ENCODE measurements around the gene KIAA1143. TPM values are rescaled to one million over a fixed set of nuclear protein-coding genes. Genes with fewer than 3 reads are reported as not detected.
A peak's percentile ranks its signal among the peaks of the same experiment; 100 is the strongest.

KIAA1143 gene
- total RNA-seq, 2 experiments from 2014 or later = 31.3 to 35.9 TPM

DNA sequence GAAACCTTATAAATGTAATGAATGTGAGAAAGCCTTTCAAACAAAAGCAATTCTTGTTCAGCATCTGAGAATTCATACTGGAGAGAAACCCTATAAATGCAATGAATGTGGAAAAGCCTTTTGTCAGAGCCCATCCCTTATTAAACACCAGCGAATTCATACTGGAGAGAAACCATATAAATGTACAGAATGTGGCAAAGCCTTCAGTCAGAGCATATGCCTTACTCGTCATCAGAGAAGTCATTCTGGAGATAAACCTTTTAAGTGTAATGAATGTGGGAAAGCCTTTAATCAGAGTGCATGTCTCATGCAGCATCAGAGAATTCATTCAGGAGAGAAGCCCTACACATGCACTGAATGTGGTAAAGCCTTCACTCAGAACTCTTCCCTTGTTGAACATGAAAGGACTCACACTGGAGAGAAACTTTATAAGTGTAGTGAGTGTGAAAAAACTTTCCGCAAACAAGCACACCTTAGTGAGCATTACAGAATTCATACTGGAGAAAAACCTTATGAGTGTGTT is 26.7 kb downstream of the KIAA1143 start:
- H3K9me3 Mint-ChIP-seq = peaks cover 78% of the 10 kb centered on the region
- H3K27ac Mint-ChIP-seq = no peak overlapping the region
- no peak for DNase-seq
- H3K27me3 Mint-ChIP-seq = no peaks in the 10 kb centered on the region
- ChIA-PET POLR2A (no interaction called here), CTCF (no interaction called here)
- H3K4me1 Mint-ChIP-seq = peaks cover 9% of the 10 kb centered on the region
- H3K4me3 Mint-ChIP-seq = no peak overlapping the region
- H3K36me3 Mint-ChIP-seq (ENCODE audit: low read depth) = peaks cover 45% of the 10 kb centered on the region

DNA sequence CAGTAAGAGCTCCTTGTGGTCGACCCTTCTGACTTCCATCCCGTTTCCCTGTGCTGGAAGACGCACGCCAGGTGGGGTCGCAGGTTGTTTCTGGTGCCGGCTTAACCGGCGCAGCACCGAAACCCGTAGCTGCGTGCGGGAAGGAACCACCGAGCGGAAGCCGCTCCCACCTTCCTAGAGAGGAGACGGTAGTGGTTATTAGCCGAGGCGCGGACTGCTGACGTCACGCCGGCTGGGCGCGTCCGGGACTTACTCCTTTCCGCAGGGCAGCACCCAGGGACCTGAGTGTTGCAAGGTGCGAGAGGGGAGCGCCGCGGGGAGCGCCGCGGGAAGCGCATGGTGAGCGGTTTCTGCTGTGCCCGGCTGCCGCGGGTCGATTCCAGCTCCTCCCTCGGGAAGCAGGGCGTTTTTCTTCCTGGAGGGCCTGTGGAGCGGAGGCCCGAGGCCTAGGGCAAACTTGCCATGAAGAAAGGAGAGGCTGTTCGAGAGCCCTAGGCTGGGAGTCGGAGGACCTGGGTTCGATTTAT is 32.0 kb downstream of the KIAA1143 start, which contains the start of gene ZNF501:
ZNF501 (plus strand) TSS at position 252 of the 527 bp plus-strand sequence. CDS start 4,787 bp downstream, outside the sequence.
- Mint-ChIP-seq H3K4me1 (peaks cover 17% of the 10 kb centered on the region), H3K9me3 (peaks cover 74% of the 10 kb centered on the region), H3K4me3 (peak within 1 kb of the TSS; percentile 83), H3K27ac (peak within 1 kb of the TSS; percentile 62), H3K27me3 (no peaks in the 10 kb centered on the region), H3K36me3 (ENCODE audit: low read depth) (peaks cover 48% of the 10 kb centered on the region)
- DNase-seq = peak; percentile 88
- CTCF ChIA-PET = interaction anchor here (2.2 kb wide), 1 partner anchor 32 kb away, joined by 7 read pairs; the partner anchor contains the start of genes KIAA1143 and KIF15
- POLR2A ChIA-PET = interaction anchor here (0.6 to 4.3 kb wide), 7 partner anchors 12 to 306 kb away, joined by 3 to 36 read pairs (median 4); partner anchors contain the start of genes KIAA1143, KIF15 and ZNF502

DNA sequence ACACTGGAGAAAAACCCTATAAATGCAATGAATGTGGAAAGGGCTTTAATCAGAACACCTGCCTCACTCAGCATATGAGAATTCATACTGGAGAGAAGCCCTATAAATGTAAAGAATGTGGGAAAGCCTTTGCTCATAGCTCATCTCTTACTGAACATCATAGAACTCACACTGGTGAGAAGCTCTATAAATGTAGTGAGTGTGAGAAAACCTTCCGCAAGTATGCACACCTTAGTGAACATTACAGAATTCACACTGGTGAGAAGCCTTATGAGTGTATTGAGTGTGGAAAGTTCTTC is 39.4 kb downstream of the KIAA1143 start:
- Mint-ChIP-seq H3K36me3 (ENCODE audit: low read depth) (peaks cover 22% of the 10 kb centered on the region), H3K27me3 (no peaks in the 10 kb centered on the region), H3K4me1 (no peaks in the 10 kb centered on the region), H3K4me3 (no peak overlapping the region), H3K27ac (no peak overlapping the region), H3K9me3 (peaks cover 62% of the 10 kb centered on the region)
- ChIA-PET POLR2A (no interaction called here), CTCF (no interaction called here)
- DNase-seq = no peak

DNA sequence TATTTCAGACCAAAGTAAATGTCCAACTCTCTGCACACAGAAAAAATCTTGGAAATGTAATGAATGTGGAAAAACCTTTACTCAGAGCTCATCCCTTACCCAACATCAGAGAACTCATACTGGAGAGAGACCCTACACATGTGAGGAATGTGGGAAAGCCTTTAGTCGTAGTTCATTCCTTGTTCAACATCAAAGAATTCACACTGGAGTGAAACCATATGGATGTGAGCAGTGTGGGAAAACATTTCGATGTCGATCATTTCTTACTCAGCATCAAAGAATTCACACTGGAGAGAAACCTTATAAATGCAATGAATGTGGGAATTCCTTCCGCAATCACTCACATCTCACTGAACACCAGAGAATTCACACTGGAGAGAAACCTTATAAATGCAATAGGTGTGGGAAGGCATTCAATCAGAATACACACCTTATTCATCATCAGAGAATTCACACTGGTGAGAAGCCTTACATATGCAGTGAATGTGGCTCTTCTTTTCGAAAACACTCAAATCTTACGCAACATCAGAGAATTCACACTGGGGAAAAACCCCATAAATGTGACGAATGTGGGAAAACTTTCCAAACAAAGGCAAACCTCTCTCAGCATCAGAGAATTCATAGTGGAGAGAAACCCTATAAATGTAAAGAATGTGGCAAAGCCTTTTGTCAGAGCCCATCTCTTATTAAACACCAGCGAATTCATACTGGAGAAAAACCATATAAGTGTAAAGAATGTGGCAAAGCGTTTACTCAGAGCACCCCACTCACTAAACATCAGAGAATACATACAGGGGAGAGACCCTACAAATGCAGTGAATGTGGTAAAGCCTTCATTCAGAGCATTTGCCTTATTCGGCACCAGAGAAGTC is 40.0 kb downstream of the KIAA1143 start:
- Mint-ChIP-seq H3K36me3 (ENCODE audit: low read depth) (peaks cover 25% of the 10 kb centered on the region), H3K4me1 (no peaks in the 10 kb centered on the region)
- POLR2A ChIA-PET = no interaction called here

DNA sequence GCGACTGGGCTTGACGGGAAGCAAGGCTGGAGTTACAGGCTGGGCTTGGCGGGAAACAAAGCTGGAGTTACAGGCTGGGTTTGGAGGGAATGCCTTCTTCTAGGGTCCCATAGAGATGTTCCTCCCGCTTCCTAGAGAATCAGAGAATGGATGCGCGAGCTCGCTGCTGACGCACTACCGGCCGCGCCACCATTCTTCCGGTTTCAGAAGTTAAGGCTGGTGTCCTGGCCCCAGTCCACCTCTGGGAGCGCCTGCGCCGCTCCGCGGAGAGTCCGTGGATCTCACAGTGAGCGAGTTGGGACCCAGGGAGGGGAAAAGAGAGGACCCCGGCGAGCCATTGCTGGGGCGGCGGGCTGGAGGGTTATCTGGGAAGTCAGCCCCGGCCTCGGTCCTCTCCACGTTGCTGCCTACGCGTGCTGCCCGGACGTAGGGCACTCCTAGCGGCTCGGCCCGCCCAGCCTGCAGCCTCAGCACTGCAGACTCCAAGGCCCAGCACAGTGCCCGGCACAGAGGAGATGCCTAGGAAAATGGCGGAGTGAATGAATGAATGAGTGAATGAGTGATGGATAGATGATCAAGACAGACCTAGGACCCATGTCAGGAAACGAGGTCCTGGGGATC is 48.9 kb downstream of the KIAA1143 start, which contains the start of gene ZNF502:
ZNF502 (plus strand) TSS at position 206 of the 621 bp plus-strand sequence. CDS start 7,602 bp downstream, outside the sequence.
- ChIA-PET POLR2A (interaction anchor here (0.7 to 2.0 kb wide), 4 partner anchors 17 to 87 kb away, joined by 3 to 12 read pairs (median 4); partner anchors contain the start of genes KIAA1143, KIF15 and ZNF501), CTCF (no interaction called here)
- peaks cover 49% of the 10 kb centered on the region for H3K9me3 Mint-ChIP-seq
- peaks cover 9% of the 10 kb centered on the region for H3K4me1 Mint-ChIP-seq
- DNase-seq = peak; percentile 37
- no peak within 1 kb of the TSS for H3K27ac Mint-ChIP-seq
- peak within 1 kb of the TSS; percentile 71 for H3K4me3 Mint-ChIP-seq
- H3K27me3 Mint-ChIP-seq = no peaks in the 10 kb centered on the region
- H3K36me3 Mint-ChIP-seq (ENCODE audit: low read depth) = peaks cover 18% of the 10 kb centered on the region

More for the DNA sequence above, 40.0 kb downstream of the KIAA1143 start:
- DNase-seq = no peak
- no peaks in the 10 kb centered on the region for H3K27me3 Mint-ChIP-seq
- no peak overlapping the region for H3K4me3 Mint-ChIP-seq
- CTCF ChIA-PET = no interaction called here
- peaks cover 67% of the 10 kb centered on the region for H3K9me3 Mint-ChIP-seq
- H3K27ac Mint-ChIP-seq = no peak overlapping the region

Other genes starting within 250 kb of the KIAA1143 start
- under 1 TPM; 0.60 to 0.98 TPM for gene ZKSCAN7, start 206.4 kb downstream of the KIAA1143 start, total RNA-seq
- not detected for gene ZNF660, start 176.7 kb downstream of the KIAA1143 start, total RNA-seq
- gene ZNF197, start 136.6 kb downstream of the KIAA1143 start, total RNA-seq = 10 to 100 TPM; 13.4 to 14.0 TPM
- 1 to 10 TPM; 1.9 to 3.5 TPM for gene ZNF35, start 112.9 kb downstream of the KIAA1143 start, total RNA-seq
- under 1 TPM; 0.86 to 0.95 TPM for gene ZNF502, start 49.0 kb downstream of the KIAA1143 start, total RNA-seq
- 1 to 10 TPM; 2.0 to 2.5 TPM for gene ZNF501, start 32.0 kb downstream of the KIAA1143 start, total RNA-seq
- gene KIF15, start 175 bp upstream of the KIAA1143 start, total RNA-seq = 10 to 100 TPM; 52.5 to 53.2 TPM
- 1 to 10 TPM; 9.3 to 9.7 TPM for gene TMEM42, start 100.3 kb upstream of the KIAA1143 start, total RNA-seq
- not detected for gene TGM4, start 113.0 kb upstream of the KIAA1143 start, total RNA-seq
- gene ZDHHC3, start 214.6 kb upstream of the KIAA1143 start, total RNA-seq = 10 to 100 TPM; 46.6 to 51.6 TPM
- gene EXOSC7, start 214.6 kb upstream of the KIAA1143 start, total RNA-seq = 10 to 100 TPM; 38.0 to 40.8 TPM